ENCODE data around the gene PSMA4. TPM values are rescaled to one million over a fixed set of nuclear protein-coding genes. Genes with fewer than 3 reads are reported as not detected.

The PSMA4 gene
- polyA plus RNA-seq, 12 donors = 122 to 211 (median 168) TPM; not detected in 1

Other genes with a start within 250 kb of the PSMA4 start
- gene SKIC8, start 240.8 kb upstream of the PSMA4 start, polyA plus RNA-seq (ENCODE audit: insufficient read length in 12 of 12) = 10 to 100 TPM in 11 of 12 donors, not detected in 1; 39.7 to 79.2 (median 57.0) TPM
- 10 to 100 TPM in 11 of 12 donors, not detected in 1; 12.8 to 88.5 (median 27.4) TPM for gene CRABP1, start 200.1 kb upstream of the PSMA4 start, polyA plus RNA-seq (ENCODE audit: insufficient read length in 12 of 12)
- 100 to 1,000 TPM in 1 of 12 donors, 10 to 100 TPM in 11; 38.3 to 218 (median 46.7) TPM for gene IREB2, start 102.2 kb upstream of the PSMA4 start, polyA plus RNA-seq (ENCODE audit: insufficient read length in 12 of 12)
- gene HYKK, start 32.9 kb upstream of the PSMA4 start, polyA plus RNA-seq (ENCODE audit: insufficient read length in 12 of 12) = 1 to 10 TPM in 10 of 12 donors, not detected in 2; 1.2 to 3.7 (median 2.1) TPM
- gene CHRNA5, start 25.1 kb downstream of the PSMA4 start, polyA plus RNA-seq (ENCODE audit: insufficient read length in 12 of 12) = 1 to 10 TPM in 7 of 12 donors, under 1 TPM in 3, not detected in 2; 0.54 to 5.0 (median 1.5) TPM
- 10 to 100 TPM in 1 of 12 donors, under 1 TPM in 9, not detected in 2; 0.16 to 12.6 (median 0.26) TPM for gene CHRNA3, start 80.6 kb downstream of the PSMA4 start, polyA plus RNA-seq (ENCODE audit: insufficient read length in 12 of 12)
- gene CHRNB4, start 100.8 kb downstream of the PSMA4 start, polyA plus RNA-seq (ENCODE audit: insufficient read length in 12 of 12) = 1 to 10 TPM in 1 of 12 donors, under 1 TPM in 9, not detected in 2; 0.12 to 1.3 (median 0.36) TPM

All from muscle of arm (tissue), 12 donors.